Effector memory CD8-positive, alpha-beta T cell (primary cell): ENCODE measurements around the gene WDFY3.

Source experiments
- ATAC-seq: fragments of 150-1000 bp; cut with Tn5 transposase; replicated peaks from 2 replicates; pipeline ENCODE4 v1.10.0; 2021; ENCODE audit warnings: mild to moderate bottlenecking, moderate library complexity
- DNase-seq, 3 experiments: peaks; one replicate each; pipeline ENCODE4 v3.0.0; 2021
- H3K27ac Mint-ChIP-seq, 2 donors: one replicate each; pipeline ENCODE4 v1.8.0; 2022; ENCODE audit warnings: mild to moderate bottlenecking in 2 of 2, mixed read lengths in 2 of 2, moderate library complexity in 2 of 2
- H3K27me3 Mint-ChIP-seq, 2 donors: one replicate each; pipeline ENCODE4 v1.8.0; 2022; ENCODE audit warnings: mixed read lengths in 2 of 2
- H3K36me3 Mint-ChIP-seq: one replicate; pipeline ENCODE4 v1.8.0; 2022; ENCODE audit warnings: mild to moderate bottlenecking, moderate library complexity, mixed read lengths; ENCODE audit not compliant: insufficient read depth
- H3K4me1 Mint-ChIP-seq, 2 donors: one replicate each; pipeline ENCODE4 v1.8.0; 2022; ENCODE audit warnings: low read depth in 2 of 2, mixed read lengths in 2 of 2
- H3K4me3 Mint-ChIP-seq, 2 donors: one replicate each; pipeline ENCODE4 v1.8.0; 2022; ENCODE audit warnings: mild to moderate bottlenecking in 2 of 2, mixed read lengths in 2 of 2, moderate library complexity in 2 of 2
- H3K9me3 Mint-ChIP-seq, 2 donors: one replicate each; pipeline ENCODE4 v1.8.0; 2022; ENCODE audit warnings: mixed read lengths in 2 of 2

WDFY3 gene

GRCh38 chr4:84878090-84878489 lies 88.4 kb downstream of the WDFY3 start:
- no peaks in the 10 kb centered on the region for H3K36me3 Mint-ChIP-seq
- no peaks in the 10 kb centered on the region for H3K4me1 Mint-ChIP-seq
- H3K27me3 Mint-ChIP-seq, result no peaks in the 10 kb centered on the region
- no peak overlapping the region for H3K4me3 Mint-ChIP-seq
- ATAC-seq (no peak), DNase-seq (no peak)
- peaks cover 10 to 15% of the 10 kb centered on the region in 2 donors for H3K9me3 Mint-ChIP-seq
- H3K27ac Mint-ChIP-seq, result no peak overlapping the region

GRCh38 chr4:84877051-84877833 lies 89.2 kb downstream of the WDFY3 start:
- Mint-ChIP-seq H3K27me3 (no peaks in the 10 kb centered on the region), H3K9me3 (peaks cover 11 to 15% of the 10 kb centered on the region in 2 donors), H3K36me3 (no peaks in the 10 kb centered on the region), H3K4me1 (no peaks in the 10 kb centered on the region), H3K27ac (no peak overlapping the region), H3K4me3 (no peak overlapping the region)
- no peak for ATAC-seq
- DNase-seq, result no peak

GRCh38 chr4:84875636-84876371 lies 90.7 kb downstream of the WDFY3 start:
- peaks cover 10 to 15% of the 10 kb centered on the region in 2 donors for H3K9me3 Mint-ChIP-seq
- no peak overlapping the region for H3K4me3 Mint-ChIP-seq
- no peak overlapping the region for H3K27ac Mint-ChIP-seq
- ATAC-seq, result no peak
- H3K36me3 Mint-ChIP-seq, result no peaks in the 10 kb centered on the region
- no peaks in the 10 kb centered on the region for H3K4me1 Mint-ChIP-seq
- no peak for DNase-seq
- no peaks in the 10 kb centered on the region for H3K27me3 Mint-ChIP-seq

DNA sequence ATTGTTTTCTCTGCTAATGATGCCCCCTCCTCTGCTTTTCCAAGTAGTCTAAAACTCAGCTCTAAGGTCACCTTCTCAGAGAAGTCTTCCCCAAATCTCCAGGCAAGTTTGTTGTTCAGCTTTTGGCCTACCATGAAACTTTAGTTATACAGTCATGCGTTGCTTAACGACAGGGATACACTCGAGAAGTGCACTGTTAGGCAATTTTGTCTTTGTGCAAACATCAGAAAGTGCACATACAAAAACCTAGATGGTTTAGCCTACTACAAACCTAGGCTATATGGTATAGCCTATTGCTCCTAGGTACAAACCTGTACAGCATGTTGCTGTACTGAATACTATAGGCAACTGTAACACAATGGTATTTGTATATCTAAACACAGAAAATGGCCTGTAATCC lies 91.9 kb downstream of the WDFY3 start:
- no peak overlapping the region for H3K4me3 Mint-ChIP-seq
- ATAC-seq (no peak), DNase-seq (no peak)
- H3K4me1 Mint-ChIP-seq, result no peaks in the 10 kb centered on the region
- no peaks in the 10 kb centered on the region for H3K27me3 Mint-ChIP-seq
- H3K9me3 Mint-ChIP-seq, result peaks cover 7 to 8% of the 10 kb centered on the region in 2 donors
- no peaks in the 10 kb centered on the region for H3K36me3 Mint-ChIP-seq
- H3K27ac Mint-ChIP-seq, result no peak overlapping the region

DNA sequence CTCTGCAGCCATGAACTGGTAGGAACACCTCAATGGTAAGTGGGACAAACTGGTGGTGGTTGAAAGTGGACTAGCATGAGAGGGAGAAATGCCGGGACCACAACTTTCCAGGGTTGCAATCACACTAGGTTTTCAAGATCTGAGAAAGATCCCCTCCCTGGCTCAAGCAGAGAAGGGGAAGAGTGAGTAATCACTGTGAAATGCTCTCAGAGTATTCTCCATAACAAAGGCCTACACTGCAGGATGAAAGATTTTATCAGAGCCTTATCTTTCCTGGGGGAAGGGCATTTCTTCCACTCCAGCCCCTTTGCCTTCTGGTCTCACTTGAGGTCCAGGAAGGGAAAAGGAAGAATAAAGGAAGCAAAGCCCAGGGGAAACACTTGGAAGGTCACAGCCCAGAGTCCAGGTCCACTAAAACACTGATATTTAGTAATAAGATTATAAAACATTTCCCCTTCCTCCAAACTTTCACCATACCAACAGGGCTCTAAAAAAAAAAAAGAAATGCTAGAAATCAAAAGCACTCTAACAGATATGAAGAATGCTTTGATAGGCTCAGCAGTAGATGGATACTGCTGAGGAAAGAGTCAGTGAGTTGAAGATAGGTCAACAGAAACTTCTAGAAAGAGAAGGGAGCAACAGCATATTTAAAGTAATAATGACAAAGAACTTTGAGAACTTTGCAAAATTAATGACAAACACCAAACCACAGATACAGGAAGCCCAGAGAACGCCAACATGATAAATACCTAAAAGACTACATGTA lies 95.9 kb downstream of the WDFY3 start:
- DNase-seq, result no peak

DNA sequence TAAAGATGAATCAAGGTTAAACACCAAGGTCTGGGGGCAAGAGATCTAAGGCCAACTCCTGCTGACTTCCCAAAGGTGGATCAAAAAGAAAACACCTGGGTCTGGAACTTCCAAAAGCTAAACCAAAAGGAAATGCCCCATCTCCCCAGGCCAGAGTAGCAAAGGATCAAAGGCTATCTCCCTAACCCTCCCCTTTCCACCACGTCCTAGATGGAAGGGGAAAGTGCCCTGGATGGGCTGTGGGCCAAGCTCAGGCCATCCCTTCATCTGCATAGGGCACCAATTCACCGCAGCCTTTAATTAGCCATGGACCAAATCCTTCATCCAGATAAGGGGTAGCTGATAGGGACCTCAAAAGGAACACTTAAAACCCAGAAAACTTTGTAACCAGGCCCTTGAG lies 100.2 kb downstream of the WDFY3 start:
- H3K27ac Mint-ChIP-seq, result no peak overlapping the region
- H3K4me3 Mint-ChIP-seq, result no peak overlapping the region
- no peaks in the 10 kb centered on the region for H3K27me3 Mint-ChIP-seq
- ATAC-seq (no peak), DNase-seq (no peak)
- no peaks in the 10 kb centered on the region for H3K36me3 Mint-ChIP-seq
- H3K9me3 Mint-ChIP-seq, result peaks cover 0 to 13% of the 10 kb centered on the region in 2 donors
- no peaks in the 10 kb centered on the region for H3K4me1 Mint-ChIP-seq

More for the DNA sequence above, 95.9 kb downstream of the WDFY3 start:
- no peaks in the 10 kb centered on the region for H3K27me3 Mint-ChIP-seq
- peaks cover 1 to 3% of the 10 kb centered on the region in 2 donors for H3K9me3 Mint-ChIP-seq
- H3K4me3 Mint-ChIP-seq, result no peak overlapping the region
- no peak for ATAC-seq
- H3K36me3 Mint-ChIP-seq, result no peaks in the 10 kb centered on the region
- no peaks in the 10 kb centered on the region for H3K4me1 Mint-ChIP-seq
- no peak overlapping the region for H3K27ac Mint-ChIP-seq

- Mint-ChIP-seq H3K4me3 (no peak overlapping the region), H3K27ac (no peak overlapping the region), H3K4me1 (no peaks in the 10 kb centered on the region), H3K27me3 (no peaks in the 10 kb centered on the region), H3K9me3 (peaks cover 0 to 13% of the 10 kb centered on the region in 2 donors), H3K36me3 (no peaks in the 10 kb centered on the region)
- no peak for ATAC-seq
- no peak for DNase-seq
Measured at GRCh38 chr4:84865600-84865999, 100.9 kb downstream of the WDFY3 start.

- H3K36me3 Mint-ChIP-seq, result no peaks in the 10 kb centered on the region
- ATAC-seq (no peak), DNase-seq (no peak)
- no peaks in the 10 kb centered on the region for H3K4me1 Mint-ChIP-seq
- H3K9me3 Mint-ChIP-seq, result peaks cover 3 to 19% of the 10 kb centered on the region in 2 donors
- H3K27me3 Mint-ChIP-seq, result no peaks in the 10 kb centered on the region
- no peak overlapping the region for H3K4me3 Mint-ChIP-seq
- H3K27ac Mint-ChIP-seq, result no peak overlapping the region
Measured at GRCh38 chr4:84862064-84862463, 104.4 kb downstream of the WDFY3 start.

DNA sequence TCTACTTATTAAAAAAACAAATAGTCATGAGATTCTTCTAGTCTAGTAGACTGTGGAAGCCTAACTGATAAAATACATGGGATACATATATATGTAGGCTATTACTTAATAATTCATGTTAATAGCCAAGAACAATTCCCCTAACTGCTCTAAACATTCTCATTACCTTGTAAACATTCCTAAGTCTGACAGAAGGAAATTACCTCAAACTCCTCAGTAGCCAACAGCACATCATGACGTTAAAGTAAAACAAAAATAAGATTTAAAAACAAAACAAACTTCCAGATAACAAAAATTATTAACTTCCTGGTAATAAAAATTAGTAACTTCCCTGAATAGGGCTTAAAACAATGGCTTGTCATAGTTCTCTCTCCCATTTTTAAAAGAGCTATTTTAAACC lies 109.2 kb downstream of the WDFY3 start:
- no peaks in the 10 kb centered on the region for H3K4me1 Mint-ChIP-seq
- no peak overlapping the region for H3K27ac Mint-ChIP-seq
- no peak for ATAC-seq
- peaks cover 3 to 6% of the 10 kb centered on the region in 2 donors for H3K9me3 Mint-ChIP-seq
- DNase-seq, result no peak
- no peak overlapping the region for H3K4me3 Mint-ChIP-seq
- no peaks in the 10 kb centered on the region for H3K27me3 Mint-ChIP-seq
- H3K36me3 Mint-ChIP-seq, result no peaks in the 10 kb centered on the region

GRCh38 chr4:84856468-84857049 lies 109.9 kb downstream of the WDFY3 start:
- H3K9me3 Mint-ChIP-seq, result peaks cover 3 to 7% of the 10 kb centered on the region in 2 donors
- H3K27me3 Mint-ChIP-seq, result no peaks in the 10 kb centered on the region

DNA sequence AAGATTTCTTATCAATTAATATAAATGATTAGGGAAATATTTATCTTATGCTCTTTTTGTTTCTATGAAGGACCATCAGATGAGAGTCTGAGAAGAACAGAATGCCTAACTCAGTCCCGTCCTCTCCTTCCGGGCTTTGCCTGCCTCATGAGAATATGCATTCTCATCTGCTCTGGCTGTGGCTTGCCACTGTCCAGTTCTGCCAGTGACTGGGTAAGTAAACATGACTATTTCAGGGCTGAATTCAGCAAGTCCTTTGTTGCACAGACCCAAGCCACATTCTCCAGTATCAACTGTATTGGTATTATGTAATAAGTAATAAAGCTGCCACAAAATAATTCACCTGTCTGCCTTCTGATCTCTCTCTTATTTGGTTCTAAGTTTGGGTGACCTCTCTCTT lies 110.7 kb downstream of the WDFY3 start:
- Mint-ChIP-seq H3K9me3 (peaks cover 3 to 13% of the 10 kb centered on the region in 2 donors), H3K27me3 (no peaks in the 10 kb centered on the region), H3K27ac (no peak overlapping the region), H3K4me1 (no peaks in the 10 kb centered on the region), H3K4me3 (no peak overlapping the region), H3K36me3 (no peaks in the 10 kb centered on the region)
- ATAC-seq, result no peak
- no peak for DNase-seq

More at GRCh38 chr4:84856468-84857049, 109.9 kb downstream of the WDFY3 start:
- no peak for ATAC-seq
- H3K4me1 Mint-ChIP-seq, result no peaks in the 10 kb centered on the region
- no peak for DNase-seq
- H3K4me3 Mint-ChIP-seq, result no peak overlapping the region
- H3K36me3 Mint-ChIP-seq, result no peaks in the 10 kb centered on the region
- H3K27ac Mint-ChIP-seq, result no peak overlapping the region

DNA sequence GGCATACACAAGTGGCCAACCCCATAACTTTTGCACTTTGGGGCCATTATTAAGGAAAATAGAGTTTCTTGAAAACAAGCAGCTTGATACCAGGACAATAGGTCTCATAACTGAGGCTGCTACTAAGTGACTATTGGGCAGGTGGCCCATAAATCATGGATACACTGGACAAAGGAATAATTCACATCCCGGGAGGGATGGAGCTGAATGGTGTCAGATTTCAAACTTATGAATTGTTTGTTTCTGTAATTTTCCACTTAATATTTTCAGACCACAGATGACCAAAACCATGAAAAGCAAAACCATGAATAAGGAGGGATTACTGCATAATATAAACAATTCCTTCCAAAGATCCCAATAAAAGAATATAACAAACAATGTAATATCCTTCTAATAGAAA lies 114.4 kb downstream of the WDFY3 start:
- no peak for DNase-seq

DNA sequence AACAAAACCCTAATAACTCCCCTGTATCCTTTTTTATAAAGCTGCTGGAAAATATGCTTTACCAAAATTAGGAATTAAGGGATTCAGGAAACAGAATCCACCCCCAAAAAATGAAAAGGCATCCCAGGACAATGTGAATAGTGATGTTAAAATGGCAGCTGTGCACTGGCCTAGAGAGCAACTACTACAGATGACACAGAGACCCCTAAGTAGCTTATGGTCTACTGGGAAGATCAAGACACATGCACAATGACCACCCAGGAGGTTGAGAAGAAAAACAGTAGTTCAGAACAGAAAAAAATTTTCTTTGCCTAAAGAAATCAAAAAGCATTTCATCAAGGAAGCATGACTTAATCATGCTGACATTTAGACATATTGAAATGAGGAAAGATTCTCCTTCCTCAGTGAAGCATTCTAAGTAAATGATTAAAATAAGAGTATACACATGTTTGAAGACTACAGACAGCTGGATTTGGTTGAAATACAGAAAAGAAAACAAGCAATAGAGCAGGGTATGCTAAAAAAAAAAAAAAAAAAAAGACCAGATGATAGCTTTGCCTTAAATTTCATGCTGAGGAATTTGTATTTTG lies 117.3 kb downstream of the WDFY3 start:
- H3K4me3 Mint-ChIP-seq, result no peak overlapping the region
- H3K27me3 Mint-ChIP-seq, result no peaks in the 10 kb centered on the region
- ATAC-seq, result no peak

More for the DNA sequence above, 114.4 kb downstream of the WDFY3 start:
- no peak overlapping the region for H3K27ac Mint-ChIP-seq
- ATAC-seq, result no peak
- no peak overlapping the region for H3K4me3 Mint-ChIP-seq
- no peaks in the 10 kb centered on the region for H3K36me3 Mint-ChIP-seq
- H3K9me3 Mint-ChIP-seq, result peaks cover 0 to 16% of the 10 kb centered on the region in 2 donors
- H3K27me3 Mint-ChIP-seq, result no peaks in the 10 kb centered on the region
- H3K4me1 Mint-ChIP-seq, result no peaks in the 10 kb centered on the region

More for the DNA sequence above, 117.3 kb downstream of the WDFY3 start:
- no peak for DNase-seq
- Mint-ChIP-seq H3K9me3 (peaks cover 3 to 16% of the 10 kb centered on the region in 2 donors), H3K36me3 (no peaks in the 10 kb centered on the region), H3K27ac (no peak overlapping the region), H3K4me1 (no peaks in the 10 kb centered on the region)
